Tibial nerve (tissue), 4 donors: ENCODE measurements around the gene IGSF10. TPM values are rescaled to one million over a fixed set of nuclear protein-coding genes. Genes with fewer than 3 reads are reported as not detected.

Experiments used
- DNase-seq, 2 donors: peaks; one replicate each; pipeline ENCODE4 v3.0.0-alpha.2; 2019; ENCODE audit warnings: low spot score in 2 of 2
- H3K27ac ChIP-seq, 4 donors: fragments of 200-600 bp; sonication (generic) in 3 of 4; one replicate each; pipeline ENCODE4 v1.5.1; 2017 to 2019; ENCODE audit warnings: mild to moderate bottlenecking in 1 of 4
- H3K27me3 ChIP-seq, 2 donors: fragments of 200-600 bp; sonication (generic) in 1 of 2; one replicate each; pipeline versions ENCODE4 v1.5.1 to v1.6.0; 2017 to 2019
- H3K36me3 ChIP-seq, 3 donors: fragments of 200-600 bp; sonication (generic); one replicate each; pipeline ENCODE4 v1.5.1; 2018 to 2019
- H3K4me1 ChIP-seq, 4 donors: fragments of 200-600 bp; sonication (generic) in 3 of 4; one replicate each; pipeline ENCODE4 v1.5.1; 2017 to 2019
- H3K4me3 ChIP-seq, 4 donors: fragments of 200-600 bp; sonication (generic) in 3 of 4; one replicate each; pipeline ENCODE4 v1.5.1; 2017 to 2019; ENCODE audit warnings: mild to moderate bottlenecking in 1 of 4, moderate library complexity in 1 of 4
- H3K9me3 ChIP-seq, 4 donors: fragments of 200-600 bp; sonication (generic) in 3 of 4; one replicate each; pipeline ENCODE4 v1.5.1; 2017 to 2019
- EP300 ChIP-seq, 2 donors: sonication (generic); formaldehyde crosslinking; IDR thresholded peaks; one replicate each; pipeline ENCODE4 v1.6.1; 2017; ENCODE audit warnings: antibody characterized with exemption in 2 of 2, mild to moderate bottlenecking in 1 of 2
- POLR2A ChIP-seq, 2 donors: fragments of 450-650 bp; IDR thresholded peaks; one replicate each; pipeline ENCODE4 v1.6.1; 2017; ENCODE audit warnings: antibody characterized with exemption in 2 of 2, mild to moderate bottlenecking in 2 of 2, moderate library complexity in 2 of 2
- WGBS, 2 donors: methylation state at CpG; one replicate each; pipeline ENCODE4 v1.1.5; 2018; 5-methylcytosine and 5-hydroxymethylcytosine counted together
- total RNA-seq, 4 donors: library from RNA; depleted of rRNA; stranded (reverse); fragments of >200 nt; gene quantifications; one replicate each; pipeline ENCODE4 v1.1.0, GENCODE V29; 2016
- TF ChIP-seq, protein P1 (sequence below), 5 experiments: fragments of 200-600 bp in 3 of 5; fragments of 450-650 bp in 2 of 5; sonication (generic) in 3 of 5; IDR thresholded peaks; one replicate each; pipeline ENCODE4 v1.5.1; 2016 to 2019; ENCODE audit warnings: antibody characterized with exemption in 5 of 5, mild to moderate bottlenecking in 3 of 5, moderate library complexity in 2 of 5

Gene IGSF10
- total RNA-seq, 4 donors from 2014 or later, result 0.44 to 3.1 (median 2.2) TPM

DNA sequence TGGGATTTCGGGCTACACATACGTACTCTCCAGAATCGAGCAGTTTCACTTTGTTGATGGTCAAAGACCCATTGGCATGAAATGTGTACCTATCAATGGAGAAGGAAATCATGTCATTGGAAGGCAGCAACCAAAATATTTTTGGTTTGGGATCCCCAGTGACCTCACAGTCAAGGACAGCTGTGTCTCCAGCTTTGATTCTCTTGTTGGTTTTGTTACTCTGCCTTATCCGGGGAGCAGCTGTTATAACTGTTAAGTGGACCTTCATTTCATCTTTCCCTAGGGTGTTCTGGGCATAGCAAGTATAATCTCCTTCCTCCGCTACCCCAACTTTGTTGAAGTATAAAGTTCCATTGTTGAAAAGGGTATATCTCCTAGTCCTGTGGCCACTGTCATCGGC lies 23.0 kb downstream of the IGSF10 start:
- Histone ChIP-seq H3K27me3 (no peaks in the 10 kb centered on the region), H3K9me3 (no peaks in the 10 kb centered on the region), H3K4me1 (peaks cover 0 to 9% (median 0%) of the 10 kb centered on the region in 4 donors), H3K4me3 (no peak overlapping the region), H3K36me3 (no peaks in the 10 kb centered on the region), H3K27ac (no peak overlapping the region)
- WGBS, 2 donors, result 80 to 89% methylated on average over 6 of the region's 6 CpGs
- no peak for DNase-seq
- TF ChIP-seq POLR2A (IDR thresholded peaks at IDR 0.05), result no peak
- TF ChIP-seq, protein P1, sequence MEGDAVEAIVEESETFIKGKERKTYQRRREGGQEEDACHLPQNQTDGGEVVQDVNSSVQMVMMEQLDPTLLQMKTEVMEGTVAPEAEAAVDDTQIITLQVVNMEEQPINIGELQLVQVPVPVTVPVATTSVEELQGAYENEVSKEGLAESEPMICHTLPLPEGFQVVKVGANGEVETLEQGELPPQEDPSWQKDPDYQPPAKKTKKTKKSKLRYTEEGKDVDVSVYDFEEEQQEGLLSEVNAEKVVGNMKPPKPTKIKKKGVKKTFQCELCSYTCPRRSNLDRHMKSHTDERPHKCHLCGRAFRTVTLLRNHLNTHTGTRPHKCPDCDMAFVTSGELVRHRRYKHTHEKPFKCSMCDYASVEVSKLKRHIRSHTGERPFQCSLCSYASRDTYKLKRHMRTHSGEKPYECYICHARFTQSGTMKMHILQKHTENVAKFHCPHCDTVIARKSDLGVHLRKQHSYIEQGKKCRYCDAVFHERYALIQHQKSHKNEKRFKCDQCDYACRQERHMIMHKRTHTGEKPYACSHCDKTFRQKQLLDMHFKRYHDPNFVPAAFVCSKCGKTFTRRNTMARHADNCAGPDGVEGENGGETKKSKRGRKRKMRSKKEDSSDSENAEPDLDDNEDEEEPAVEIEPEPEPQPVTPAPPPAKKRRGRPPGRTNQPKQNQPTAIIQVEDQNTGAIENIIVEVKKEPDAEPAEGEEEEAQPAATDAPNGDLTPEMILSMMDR (IDR thresholded peaks at IDR 0.05), result no peak
- TF ChIP-seq EP300 (IDR thresholded peaks at IDR 0.05), result no peak

DNA sequence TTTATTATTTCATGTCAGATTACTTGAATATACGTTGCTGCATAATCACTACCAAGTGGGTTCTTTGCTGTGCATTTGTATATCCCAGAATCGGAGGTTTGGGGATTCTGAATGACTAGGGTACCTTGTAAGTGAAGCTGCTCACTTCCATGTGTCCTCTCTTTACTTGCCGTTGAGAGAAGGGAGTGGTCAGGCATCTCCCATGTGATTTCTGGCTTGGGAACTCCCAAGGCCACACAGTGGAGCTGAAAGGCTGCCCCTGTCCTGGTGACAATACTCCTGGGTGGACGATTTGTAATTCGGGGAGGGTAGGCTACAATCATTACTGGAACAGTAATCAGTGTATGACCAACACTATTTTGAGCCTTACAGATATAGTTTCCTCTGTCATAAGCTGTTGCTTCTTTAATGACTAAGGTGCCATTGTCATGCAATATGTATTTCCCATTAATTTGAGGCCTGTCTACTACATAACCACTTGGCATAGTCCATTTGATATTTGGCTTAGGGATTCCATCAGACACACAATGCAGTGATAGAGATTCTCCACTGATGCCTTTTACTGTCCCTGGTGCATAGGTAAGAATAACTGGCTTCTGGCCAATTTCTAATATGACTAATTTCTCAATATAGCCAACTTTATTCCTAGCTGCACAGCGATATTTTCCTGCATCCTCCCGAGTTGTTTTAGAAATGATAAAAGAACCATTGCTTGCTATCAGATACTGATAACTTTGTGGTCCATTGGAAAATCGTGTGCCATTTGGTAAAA lies 24.0 kb downstream of the IGSF10 start:
- H3K27me3 ChIP-seq, result no peaks in the 10 kb centered on the region
- peaks cover 0 to 9% (median 0%) of the 10 kb centered on the region in 4 donors for H3K4me1 ChIP-seq
- WGBS, 2 donors, result 85 to 90% methylated on average over 8 of the region's 8 CpGs
- DNase-seq, result no peak
- no peak overlapping the region for H3K27ac ChIP-seq
- H3K9me3 ChIP-seq, result no peaks in the 10 kb centered on the region
- H3K4me3 ChIP-seq, result no peak overlapping the region
- TF ChIP-seq, protein P1 (IDR thresholded peaks at IDR 0.05), result no peak
- TF ChIP-seq EP300 (IDR thresholded peaks at IDR 0.05), result no peak
- TF ChIP-seq POLR2A (IDR thresholded peaks at IDR 0.05), result no peak
- H3K36me3 ChIP-seq, result no peaks in the 10 kb centered on the region

DNA sequence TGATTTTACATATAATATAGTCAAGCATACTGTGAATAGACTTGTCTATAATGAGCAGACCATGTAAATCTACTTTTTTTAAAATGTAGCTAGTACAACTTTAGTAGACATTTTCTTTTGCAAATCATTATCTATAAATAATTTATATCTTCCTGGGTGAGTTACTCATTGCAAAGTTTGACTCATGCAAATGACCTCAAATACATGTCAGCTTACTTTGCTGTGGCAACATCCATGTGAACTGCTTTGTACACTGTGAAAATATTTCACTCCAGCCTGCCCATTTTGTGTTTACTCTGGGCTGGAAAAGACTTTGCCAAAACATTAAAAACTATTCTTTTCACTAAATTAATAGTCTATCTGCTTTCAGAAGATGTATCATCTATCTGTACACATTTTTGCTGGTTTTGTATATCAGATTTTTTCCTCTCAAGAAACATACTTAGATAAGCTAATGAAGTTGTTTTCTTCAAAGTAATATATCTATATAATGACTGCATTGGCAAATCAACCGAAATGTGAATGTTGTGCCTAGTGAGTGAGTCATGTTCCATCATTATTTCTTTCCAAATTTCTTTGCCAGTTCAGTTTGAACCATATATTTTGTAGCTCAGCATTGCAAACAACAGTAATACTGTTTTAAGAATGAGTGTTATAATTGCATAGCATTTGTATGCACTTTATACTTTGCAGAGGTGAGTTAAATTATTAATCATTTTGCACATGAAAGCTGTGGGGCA lies 26.5 kb downstream of the IGSF10 start:
- Histone ChIP-seq H3K4me1 (peaks cover 0 to 4% (median 0%) of the 10 kb centered on the region in 4 donors), H3K9me3 (no peaks in the 10 kb centered on the region), H3K36me3 (no peaks in the 10 kb centered on the region), H3K27ac (no peak overlapping the region), H3K4me3 (no peak overlapping the region), H3K27me3 (no peaks in the 10 kb centered on the region)
- no peak for DNase-seq
- TF ChIP-seq EP300 (IDR thresholded peaks at IDR 0.05) (no peak), POLR2A (IDR thresholded peaks at IDR 0.05) (no peak)
- TF ChIP-seq, protein P1 (IDR thresholded peaks at IDR 0.05), result no peak
- 55 to 57% methylated on average over 1 of the region's 1 CpG for WGBS, 2 donors

DNA sequence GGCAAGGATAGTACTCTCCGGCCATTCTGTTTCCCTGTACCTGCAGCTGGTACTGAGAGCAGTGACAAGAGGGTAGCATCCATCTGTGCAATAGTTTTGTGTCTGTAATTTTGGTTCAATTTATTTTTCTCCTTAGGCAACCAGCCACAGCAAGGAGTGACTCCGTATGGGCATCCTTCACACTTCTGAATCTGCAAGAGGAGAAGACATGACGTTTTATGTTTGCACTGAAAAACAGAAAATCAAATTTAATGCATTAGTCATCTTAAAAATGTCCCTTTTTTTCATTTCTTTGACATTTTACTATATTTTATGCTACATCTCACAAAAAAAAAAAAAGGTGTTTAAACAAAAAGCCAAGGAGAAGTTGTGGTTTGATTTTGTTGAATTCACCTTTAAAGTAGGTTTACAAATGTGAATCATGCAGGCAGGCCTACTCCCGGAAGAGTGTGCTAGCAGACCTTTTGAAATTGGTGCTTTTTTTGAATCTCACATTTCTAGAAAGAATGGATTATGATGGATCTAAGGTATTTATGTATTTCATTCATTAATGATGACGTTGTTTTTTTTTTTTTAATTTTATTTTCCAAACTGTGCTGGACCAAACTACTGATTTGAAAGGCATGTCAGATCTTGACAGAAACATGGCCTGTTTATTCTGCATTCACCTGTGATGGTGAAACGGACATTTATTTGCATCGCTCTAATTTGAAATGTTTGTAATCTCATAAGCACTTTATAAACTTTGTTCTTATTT lies 28.1 kb downstream of the IGSF10 start:
- H3K9me3 ChIP-seq, result no peaks in the 10 kb centered on the region
- H3K27me3 ChIP-seq, result no peaks in the 10 kb centered on the region
- TF ChIP-seq POLR2A (IDR thresholded peaks at IDR 0.05), result no peak
- TF ChIP-seq, protein P1 (IDR thresholded peaks at IDR 0.05), result no peak
- no peak for TF ChIP-seq EP300 (IDR thresholded peaks at IDR 0.05)
- DNase-seq, result no peak
- no peak overlapping the region for H3K27ac ChIP-seq
- H3K4me3 ChIP-seq, result no peak overlapping the region
- no peaks in the 10 kb centered on the region for H3K36me3 ChIP-seq
- peaks cover 0 to 2% (median 0%) of the 10 kb centered on the region in 4 donors for H3K4me1 ChIP-seq
- 93 to 95% methylated on average over 7 of the region's 7 CpGs for WGBS, 2 donors
